ENCODE data around the gene PIERCE2.
A peak's percentile ranks its signal among the peaks of the same experiment; 100 is the strongest.
"Not testable (repeated sequence)": the region's sequence is repeated elsewhere in the genome, so short reads cannot be mapped to it uniquely, and the experiment has no call there.

The PIERCE2 gene

DNA sequence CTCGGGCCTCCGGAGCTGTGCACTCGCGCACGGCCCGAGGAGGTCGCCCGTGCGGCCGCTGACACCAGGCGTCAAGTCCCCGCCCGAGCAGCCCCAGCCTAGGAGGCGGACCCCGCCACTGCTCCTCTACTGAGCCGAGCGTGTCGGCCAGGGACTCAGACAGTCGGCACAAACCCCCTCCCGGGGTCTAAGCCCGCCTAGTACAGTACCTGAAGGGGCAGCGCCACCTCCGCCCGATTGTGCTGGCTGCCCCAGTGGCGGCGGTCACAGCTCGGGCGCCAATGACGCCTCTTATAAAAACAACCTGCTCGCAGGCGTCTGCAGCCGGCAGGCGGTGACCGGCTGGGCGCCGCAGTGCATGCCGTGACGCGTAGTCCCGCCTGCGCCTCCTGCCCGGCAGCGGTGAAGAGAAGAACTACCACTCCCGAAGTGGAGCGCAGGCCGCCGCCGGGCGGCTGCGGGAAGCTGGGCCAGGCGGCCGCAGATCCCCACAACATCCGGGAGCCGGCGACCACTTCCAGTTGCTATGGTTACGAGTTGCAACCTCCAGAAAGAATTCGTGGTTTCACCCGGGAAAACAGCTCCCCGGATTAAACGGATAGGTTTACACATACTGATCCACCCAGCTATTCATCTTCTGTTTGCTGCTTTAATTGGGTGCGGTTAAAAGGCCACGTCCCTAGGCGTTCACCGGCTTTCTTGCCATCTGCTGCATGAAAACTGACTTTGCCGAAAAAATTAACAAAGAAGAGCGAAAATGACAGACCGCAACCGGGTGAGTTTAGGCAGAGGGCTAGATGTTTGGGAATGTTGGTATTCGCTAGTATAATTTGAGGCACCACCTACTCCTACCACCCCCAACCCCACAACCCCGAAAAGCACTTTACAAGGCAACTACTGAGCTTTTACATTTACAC is at the start of gene PIERCE2, which contains the start of gene CCPG1:
Gene PIERCE2 (plus strand): TSS at position 484 of the 917 bp plus-strand sequence. CDS start 274 bp downstream, at position 758.
Gene CCPG1 (minus strand): TSS at position 348 of the 917 bp plus-strand sequence. CDS start 18,935 bp downstream, outside the sequence.
- DNase-seq (ENCODE audit: low read depth in 2 of 2) = peak; percentile 81 to 84

DNA sequence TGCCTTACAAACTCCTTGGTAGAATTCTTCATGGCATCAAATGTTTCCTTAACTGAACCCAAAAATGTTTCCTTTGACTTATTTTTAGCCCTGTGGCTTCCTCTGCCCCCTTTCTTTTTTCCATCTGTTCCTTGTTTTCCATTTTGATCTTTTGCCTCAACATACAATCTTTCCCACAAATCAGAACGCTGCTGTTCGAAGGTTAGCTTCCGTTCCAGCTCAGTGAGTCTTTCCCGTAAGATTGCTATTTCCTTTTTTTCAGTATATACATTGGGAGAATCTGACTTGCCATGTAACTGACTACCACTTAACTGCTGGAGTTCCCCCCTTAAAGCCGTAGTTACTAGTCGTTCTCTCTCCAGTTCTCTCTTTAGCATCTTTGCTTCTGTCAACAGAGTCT is 48.0 kb upstream of the PIERCE2 start:
- peak in 1 of 2 experiments; percentile 6 for DNase-seq (ENCODE audit: low read depth in 2 of 2)

DNA sequence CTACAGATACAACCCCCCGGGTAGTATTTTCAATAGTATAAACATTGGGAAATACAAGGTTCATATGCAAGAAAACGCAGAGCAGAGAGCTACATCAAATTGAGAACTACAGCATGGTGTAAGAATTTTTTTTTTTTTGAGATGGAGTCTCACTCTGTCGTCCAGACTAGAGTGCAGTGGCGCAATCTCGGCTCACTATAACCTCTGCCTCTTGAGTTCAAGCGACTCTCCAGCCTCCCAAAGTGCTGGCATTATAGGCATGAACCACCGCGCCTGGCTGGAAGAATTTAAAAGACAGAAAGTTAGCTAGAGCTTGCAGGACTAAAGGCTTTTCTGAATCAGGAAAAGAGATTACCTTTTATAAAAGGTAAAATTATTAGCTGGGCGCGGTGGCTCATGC is 47.2 kb upstream of the PIERCE2 start:
- no peak for DNase-seq (ENCODE audit: low read depth in 2 of 2)

DNA sequence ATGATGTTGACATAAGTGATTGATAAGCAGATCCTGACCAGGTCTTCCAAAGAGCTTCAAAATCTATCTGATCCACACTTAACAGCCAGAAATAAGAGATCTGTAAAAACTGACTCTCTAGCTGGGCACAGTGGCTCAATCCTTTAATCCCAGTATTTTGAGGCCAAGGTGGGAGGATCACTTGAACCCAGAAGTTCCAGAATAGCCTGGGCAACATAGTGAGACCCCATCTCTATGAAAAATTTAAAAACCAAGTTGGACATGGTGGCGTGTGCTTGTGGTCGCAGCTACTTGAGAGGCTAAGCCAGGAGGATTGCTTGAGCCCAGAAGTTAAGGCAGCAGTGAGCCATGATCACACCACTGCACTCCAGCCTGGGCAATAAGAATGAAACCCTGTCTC is 45.7 kb upstream of the PIERCE2 start:
- DNase-seq (ENCODE audit: low read depth in 2 of 2) = no peak

DNA sequence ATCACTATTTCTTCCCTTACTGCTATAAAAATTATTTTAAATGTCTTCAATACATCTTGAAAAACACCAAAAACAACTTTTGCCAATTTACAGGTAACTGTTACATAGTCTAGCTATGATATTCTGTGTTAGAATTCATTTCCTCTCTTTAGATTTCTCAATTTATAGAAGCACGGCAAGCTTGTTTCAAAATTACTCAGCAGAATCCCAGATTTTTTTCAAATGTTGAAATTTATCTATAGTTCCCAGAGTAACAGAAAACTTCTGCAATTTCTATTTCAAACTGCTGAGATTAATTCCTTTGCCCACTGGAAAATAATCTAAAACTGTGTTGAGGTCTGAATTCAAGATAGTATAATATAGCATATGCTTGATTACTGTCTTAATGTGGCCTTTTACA is 41.3 kb upstream of the PIERCE2 start:
- no peak for DNase-seq (ENCODE audit: low read depth in 2 of 2)

DNA sequence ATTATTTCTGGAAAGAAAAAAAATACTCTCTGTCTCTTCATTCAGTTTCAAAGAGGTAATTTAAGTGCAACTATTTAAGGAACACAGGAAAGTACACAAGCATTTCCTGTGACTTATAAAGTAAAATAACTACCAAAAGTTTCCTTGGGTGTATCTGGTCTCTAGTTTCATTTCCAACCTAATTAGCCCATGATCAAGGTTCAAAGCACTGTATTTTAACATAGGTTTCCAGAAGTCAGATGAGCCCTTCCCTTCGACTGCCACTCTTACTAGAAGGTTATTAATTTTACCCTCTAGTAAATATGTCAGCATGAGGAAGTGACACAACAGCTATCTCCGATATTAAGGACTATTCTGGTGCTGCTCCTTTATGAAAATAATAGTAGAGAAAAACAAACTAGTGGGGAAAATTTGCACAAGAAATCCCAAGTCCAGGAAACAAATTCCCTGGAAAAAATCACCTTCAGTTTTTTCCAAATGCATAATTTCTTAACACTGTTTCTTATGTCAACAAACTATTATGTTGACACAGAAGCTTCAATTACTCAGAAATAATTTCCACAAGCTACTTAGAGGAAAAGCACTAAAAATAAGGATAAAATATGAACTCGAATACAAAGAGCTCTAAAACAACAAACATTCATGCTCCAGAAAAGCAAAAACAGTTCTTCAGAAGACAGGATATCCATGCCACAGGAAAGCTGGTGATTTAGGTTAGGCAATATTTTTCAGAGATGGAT is 35.4 kb upstream of the PIERCE2 start:
- no peak for DNase-seq (ENCODE audit: low read depth in 2 of 2)

- no peak for DNase-seq (ENCODE audit: low read depth in 2 of 2)
Observed at GRCh38 chr15:55379095-55379494, 29.2 kb upstream of the PIERCE2 start.

GRCh38 chr15:55381595-55381994 is 26.7 kb upstream of the PIERCE2 start:
- DNase-seq (ENCODE audit: low read depth in 2 of 2) = no peak

GRCh38 chr15:55383687-55384086 is 24.6 kb upstream of the PIERCE2 start:
- DNase-seq (ENCODE audit: low read depth in 2 of 2) = no peak

GRCh38 chr15:55387027-55387426 is 21.3 kb upstream of the PIERCE2 start:
- DNase-seq (ENCODE audit: low read depth in 2 of 2) = no peak

- no peak for DNase-seq (ENCODE audit: low read depth in 2 of 2)
Observed at GRCh38 chr15:55389264-55389607, 19.1 kb upstream of the PIERCE2 start.

GRCh38 chr15:55394694-55395093 is 13.6 kb upstream of the PIERCE2 start:
- DNase-seq (ENCODE audit: low read depth in 2 of 2) = no peak

- DNase-seq (ENCODE audit: low read depth in 2 of 2) = no peak
Observed at GRCh38 chr15:55398243-55398642, 10.1 kb upstream of the PIERCE2 start.

- not testable (repeated sequence) for DNase-seq (ENCODE audit: low read depth in 2 of 2)
Observed at GRCh38 chr15:55400050-55400449, 8.2 kb upstream of the PIERCE2 start.

GRCh38 chr15:55401786-55402246 is 6.5 kb upstream of the PIERCE2 start:
- DNase-seq (ENCODE audit: low read depth in 2 of 2) = no peak

DNA sequence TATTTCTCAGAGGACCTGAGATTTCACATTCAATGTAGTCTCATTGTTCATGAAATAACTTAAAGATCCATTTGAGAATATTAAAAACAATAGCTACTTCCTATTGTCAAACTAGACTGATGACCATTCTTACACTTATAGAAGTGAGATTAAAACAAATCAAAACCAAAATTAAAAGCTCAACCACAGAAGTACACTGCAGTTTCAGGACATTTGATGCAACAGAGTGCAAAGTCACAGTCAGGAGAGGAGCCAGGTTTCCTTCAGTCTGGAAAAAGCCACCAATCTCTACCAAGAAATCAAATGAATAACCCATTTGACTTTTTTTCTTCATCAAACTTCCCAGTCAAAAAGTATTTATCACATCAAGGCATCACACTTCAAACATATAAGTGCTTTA is 5.6 kb upstream of the PIERCE2 start:
- DNase-seq (ENCODE audit: low read depth in 2 of 2) = no peak

DNA sequence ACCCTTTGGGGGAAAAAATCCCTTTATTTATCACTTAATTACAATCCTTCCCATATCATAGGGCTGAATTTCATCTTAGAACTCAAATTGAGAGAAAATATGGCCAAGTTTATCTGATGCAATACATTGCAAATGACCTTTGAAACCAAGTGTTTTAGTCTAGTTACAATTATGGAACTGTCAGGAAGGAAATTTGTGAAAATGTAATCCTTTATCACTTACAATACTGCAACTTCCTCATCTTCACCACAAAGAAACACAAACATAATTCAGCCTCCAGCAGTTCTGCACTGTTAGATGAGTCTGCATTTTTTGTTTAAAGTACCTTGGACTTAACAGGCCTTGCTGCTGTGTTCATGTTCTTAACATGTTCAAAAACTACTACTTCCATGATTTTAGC is 4.8 kb upstream of the PIERCE2 start:
- DNase-seq (ENCODE audit: low read depth in 2 of 2) = peak; percentile 10 to 11

DNA sequence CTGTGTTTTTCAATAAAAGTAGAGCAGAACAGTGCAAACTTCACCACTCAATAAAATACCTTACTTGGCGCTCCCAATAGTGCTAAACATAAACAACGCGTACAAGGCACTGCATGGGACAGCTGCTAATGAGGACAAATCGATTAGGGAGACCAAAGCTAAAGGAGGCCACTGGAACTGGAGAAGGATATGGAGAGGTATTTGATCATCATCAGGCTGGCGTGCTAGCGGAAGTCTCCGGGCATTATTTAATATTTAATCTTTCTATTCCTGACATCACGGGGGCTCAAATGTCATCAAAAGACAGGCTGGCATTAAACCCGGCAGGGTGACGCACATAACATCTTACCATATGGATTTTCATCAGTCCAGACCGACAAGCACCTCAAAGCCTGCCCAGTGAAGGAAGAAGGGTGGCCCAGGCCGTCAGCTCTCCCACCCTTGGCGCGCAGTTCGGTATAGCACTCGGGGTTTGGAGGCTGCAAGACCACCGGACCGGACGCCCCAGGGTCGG is 740 bp upstream of the PIERCE2 start:
- DNase-seq (ENCODE audit: low read depth in 2 of 2) = no peak

GRCh38 chr15:55408976-55409375 is 681 bp downstream of the PIERCE2 start:
- not testable (repeated sequence) for DNase-seq (ENCODE audit: low read depth in 2 of 2)

- DNase-seq (ENCODE audit: low read depth in 2 of 2) = not testable (repeated sequence)
Observed at GRCh38 chr15:55417678-55418077, 9.4 kb downstream of the PIERCE2 start.

- no peak for DNase-seq (ENCODE audit: low read depth in 2 of 2)
Observed at GRCh38 chr15:55420171-55420866, 12.0 kb downstream of the PIERCE2 start.

- DNase-seq (ENCODE audit: low read depth in 2 of 2) = no peak
Observed at GRCh38 chr15:55422089-55422488, 13.8 kb downstream of the PIERCE2 start.
